B cell (primary cell): Measurements from ENCODE around the gene KRTAP10-3. TPM values are rescaled to one million over a fixed set of nuclear protein-coding genes. Genes with fewer than 3 reads are reported as not detected.

Source experiments
- ATAC-seq: fragments of 200-7000 bp; cut with Tn5 transposase; one replicate; pipeline ENCODE4 v1.10.0; 2021; ENCODE audit warnings: low read depth, mild to moderate bottlenecking, moderate number of reproducible peaks, moderate library complexity
- CTCF ChIA-PET: fragments of 350-600 bp; sonication (Branson Sonifier 250); formaldehyde crosslinking; loops from one replicate; lab custom pipeline; 2021; ENCODE audit warnings: antibody characterized with exemption, inconsistent platforms; lab: Charles Lee
- POLR2A ChIA-PET: fragments of 350-600 bp; sonication (Branson Sonifier 250); formaldehyde crosslinking; loops from one replicate; lab custom pipeline; 2021; ENCODE audit warnings: antibody characterized with exemption; lab: Charles Lee
- DNase-seq: peaks from one replicate; pipeline ENCODE4 v3.0.0; 2013
- H2AFZ ChIP-seq: 2 replicates; pipeline ENCODE4 v1.6.1; 2012; ENCODE audit warnings: mild to moderate bottlenecking, low read depth, low read length; ENCODE audit not compliant: insufficient read depth, poor library complexity, severe bottlenecking
- H3K27ac ChIP-seq, 2 donors: 1 replicate in 1 of 2; 2 replicates in 1 of 2; pipeline ENCODE4 v1.5.1; 2012 to 2013; ENCODE audit warnings: low read length in 2 of 2, mild to moderate bottlenecking in 2 of 2, moderate library complexity in 1 of 2
- H3K27me3 ChIP-seq, 4 experiments: fragments of 200-600 bp in 1 of 4; sonication (generic) in 1 of 4; replicated peaks in 1 of 4; 1 replicate in 2 of 4; 2 replicates in 2 of 4; pipeline versions ENCODE4 v1.6.1 to v1.7.0; 2013 to 2016; ENCODE audit warnings: low read length in 3 of 4, mild to moderate bottlenecking in 2 of 4, mixed read lengths in 1 of 4, moderate library complexity in 1 of 4; ENCODE audit not compliant: insufficient read depth in 4 of 4, control insufficient read depth in 3 of 4; ENCODE audit errors: control extremely low read depth in 1 of 4
- H3K36me3 ChIP-seq, 2 experiments: replicated peaks in 1 of 2; 1 replicate in 1 of 2; 2 replicates in 1 of 2; pipeline versions ENCODE4 v1.6.1 to v1.7.1; 2013; ENCODE audit warnings: low read length in 1 of 2; ENCODE audit not compliant: insufficient read depth in 2 of 2, control insufficient read depth in 1 of 2; ENCODE audit errors: control extremely low read depth in 1 of 2, extremely low read depth in 1 of 2
- H3K4me1 ChIP-seq, 2 donors: fragments of 200-600 bp in 1 of 2; sonication (generic) in 1 of 2; 1 replicate in 1 of 2; 2 replicates in 1 of 2; pipeline versions ENCODE4 v1.5.1 to v1.6.1; 2013 to 2017; ENCODE audit warnings: low read length in 2 of 2; ENCODE audit not compliant: control insufficient read depth in 2 of 2, insufficient read depth in 2 of 2
- H3K4me2 ChIP-seq: replicated peaks from 2 replicates; pipeline ENCODE3; 2012; ENCODE audit warnings: mild to moderate bottlenecking, low read depth, low read length; ENCODE audit not compliant: poor library complexity, severe bottlenecking
- H3K4me3 ChIP-seq, 5 experiments: fragments of 200-600 bp in 1 of 5; sonication (generic) in 1 of 5; 1 replicate in 3 of 5; 2 replicates in 2 of 5; pipeline versions ENCODE4 v1.5.1 to v1.7.0; 2011 to 2016; ENCODE audit warnings: low read length in 4 of 5, mild to moderate bottlenecking in 4 of 5, low read depth in 2 of 5, control low read depth in 1 of 5, moderate library complexity in 1 of 5; ENCODE audit not compliant: insufficient read depth in 1 of 5; ENCODE audit errors: control extremely low read depth in 1 of 5, extremely low read depth in 1 of 5
- H3K79me2 ChIP-seq: fragments of 200-600 bp; sonication (generic); one replicate; pipeline ENCODE4 v1.6.0; 2016; ENCODE audit warnings: low read length; ENCODE audit not compliant: control insufficient read depth, insufficient read depth
- H3K9ac ChIP-seq: fragments of 200-600 bp; sonication (generic); 2 replicates; pipeline ENCODE4 v1.6.1; 2017; ENCODE audit warnings: mild to moderate bottlenecking, low read length, moderate library complexity
- H3K9me3 ChIP-seq, 3 donors: one replicate each; pipeline versions ENCODE4 v1.6.1 to v1.7.1; 2013; ENCODE audit warnings: low read length in 2 of 3; ENCODE audit not compliant: control insufficient read depth in 2 of 3, insufficient read depth in 1 of 3; ENCODE audit errors: control extremely low read depth in 1 of 3
- H4K20me1 ChIP-seq: 2 replicates; pipeline ENCODE4 v1.6.0; 2012; ENCODE audit warnings: mild to moderate bottlenecking, low read length; ENCODE audit not compliant: insufficient read depth, control insufficient read depth, poor library complexity, severe bottlenecking
- H3K27ac Mint-ChIP-seq: one replicate; pipeline ENCODE4 v1.8.0; 2021; ENCODE audit warnings: mixed read lengths
- H3K27me3 Mint-ChIP-seq: one replicate; pipeline ENCODE4 v1.8.0; 2021; ENCODE audit warnings: mixed read lengths
- H3K4me1 Mint-ChIP-seq: one replicate; pipeline ENCODE4 v1.8.0; 2021; ENCODE audit warnings: mixed read lengths
- H3K4me3 Mint-ChIP-seq: one replicate; pipeline ENCODE4 v1.8.0; 2021; ENCODE audit warnings: mixed read lengths
- H3K9me3 Mint-ChIP-seq: one replicate; pipeline ENCODE4 v1.8.0; 2022; ENCODE audit warnings: mixed read lengths; ENCODE audit not compliant: insufficient read depth
- CTCF ChIP-seq: fragments of 200-600 bp; IDR thresholded peaks from one replicate; pipeline ENCODE4 v1.8.0; 2022; ENCODE audit warnings: antibody characterized with exemption, mild to moderate bottlenecking
- EZH2 ChIP-seq: IDR thresholded peaks from 2 replicates; pipeline ENCODE4 v1.6.1; 2012; ENCODE audit warnings: borderline replicate concordance, low read depth, mild to moderate bottlenecking, moderate library complexity, low read length; ENCODE audit not compliant: insufficient read depth, poor library complexity, severe bottlenecking
- WGBS: methylation state at CpG from one replicate; pipeline ENCODE4 v1.1.5; 2013; ENCODE audit warnings: missing lambda C conversion rate; ENCODE audit not compliant: insufficient coverage; 5-methylcytosine and 5-hydroxymethylcytosine counted together
- intact Hi-C: fragments of 100-400 bp; cut with micrococcal nuclease; formaldehyde crosslinking; loops from one replicate; pipeline ENCODE4 v1.10.0; 2022
- polyA plus RNA-seq: library from polyadenylated mRNA; depleted of rRNA; stranded (reverse); fragments of >200 nt; gene quantifications from 2 replicates; pipeline ENCODE4 v1.2.3, GENCODE V29; 2012
- total RNA-seq, 2 donors: library from RNA; stranded (reverse); fragments of 120-200 nt in 1 of 2; gene quantifications; 1 replicate in 1 of 2; 2 replicates in 1 of 2; pipeline versions ENCODE4 v1.2.3 to v1.2.4, GENCODE V29; 2013 to 2022

Gene KRTAP10-3
- total and polyA plus RNA-seq, 2 donors (not counting 1 experiment from before 2014, with no cell fraction given) = 0.40 TPM; not detected in 1

GRCh38 chr21:44512496-44513388 is 45.9 kb downstream of the KRTAP10-3 start:
- Histone ChIP-seq H4K20me1 (no peaks in the 10 kb centered on the region), H3K27ac (no peak overlapping the region), H3K4me1 (peaks cover 9 to 11% of the 10 kb centered on the region in 2 donors), H3K9ac (no peak overlapping the region), H3K36me3 (no peaks in the 10 kb centered on the region), H3K9me3 (peaks cover 0 to 10% (median 0%) of the 10 kb centered on the region in 3 donors), H2AFZ (no peak overlapping the region), H3K27me3 (peaks cover 0 to 9% (median 4%) of the 10 kb centered on the region in 4 experiments), H3K79me2 (no peaks in the 10 kb centered on the region), H3K4me2 (no peak overlapping the region), H3K4me3 (no peak overlapping the region)
- TF ChIP-seq EZH2 (no peak), CTCF (no peak)
- CTCF ChIA-PET = interaction anchor here (1.1 kb wide), 1 partner anchor 281 kb away, joined by 4 read pairs; no protein-coding TSS in a partner anchor
- H3K4me1 Mint-ChIP-seq = peaks cover 7% of the 10 kb centered on the region
- POLR2A ChIA-PET = no interaction called here
- no peaks in the 10 kb centered on the region for H3K9me3 Mint-ChIP-seq
- H3K27ac Mint-ChIP-seq = no peak overlapping the region
- 89% methylated on average over 20 of the region's 21 CpGs for WGBS
- no peak overlapping the region for H3K4me3 Mint-ChIP-seq
- DNase-seq (no peak), ATAC-seq (no peak)
- peaks cover 4% of the 10 kb centered on the region for H3K27me3 Mint-ChIP-seq
- intact Hi-C loops = loop anchor here (5.0 kb wide), 1 partner anchor 420 kb away; no protein-coding TSS in a partner anchor

GRCh38 chr21:44511938-44512275 is 46.7 kb downstream of the KRTAP10-3 start:
- peaks cover 10% of the 10 kb centered on the region for H3K27me3 Mint-ChIP-seq
- Histone ChIP-seq H3K4me3 (no peak overlapping the region), H2AFZ (no peak overlapping the region), H3K9ac (no peak overlapping the region), H3K79me2 (no peaks in the 10 kb centered on the region), H3K27ac (no peak overlapping the region), H3K27me3 (peaks cover 0 to 9% (median 4%) of the 10 kb centered on the region in 4 experiments), H3K4me2 (no peak overlapping the region), H3K4me1 (peaks cover 9 to 11% of the 10 kb centered on the region in 2 donors), H4K20me1 (no peaks in the 10 kb centered on the region), H3K36me3 (no peaks in the 10 kb centered on the region), H3K9me3 (peaks cover 0 to 3% (median 0%) of the 10 kb centered on the region in 3 donors)
- ChIA-PET POLR2A (no interaction called here), CTCF (interaction anchor here (1.1 to 3.6 kb wide), 2 partner anchors 282 kb away, joined by 4 to 37 read pairs; no protein-coding TSS in a partner anchor)
- H3K27ac Mint-ChIP-seq = no peak overlapping the region
- TF ChIP-seq CTCF = no peak
- TF ChIP-seq EZH2 = no peak
- intact Hi-C loops = loop anchor here (2.0 to 5.0 kb wide), 2 partner anchors 289 to 420 kb away; partner anchors contain the start of gene UBE2G2
- peaks cover 7% of the 10 kb centered on the region for H3K4me1 Mint-ChIP-seq
- no peak for ATAC-seq
- WGBS = 89% methylated on average over 8 of the region's 8 CpGs
- DNase-seq = no peak
- H3K9me3 Mint-ChIP-seq = no peaks in the 10 kb centered on the region
- H3K4me3 Mint-ChIP-seq = no peak overlapping the region
